Stimulated activated naive CD8-positive, alpha-beta T cell treated with anti-CD3 and anti-CD28 coated beads, Interleukin-15, Interleukin-2, amounts not matched to agents 100 ng/mL and 50 ng/mL, for 24 hours (primary cell): ENCODE measurements around the gene SORCS2.

Experiments
- H3K27ac Mint-ChIP-seq: one replicate; pipeline ENCODE4 v1.8.0; 2021; ENCODE audit warnings: mild to moderate bottlenecking, mixed read lengths
- H3K27me3 Mint-ChIP-seq: one replicate; pipeline ENCODE4 v1.8.0; 2021; ENCODE audit warnings: mixed read lengths
- H3K36me3 Mint-ChIP-seq: one replicate; pipeline ENCODE4 v1.8.0; 2021; ENCODE audit warnings: low read depth, mixed read lengths
- H3K4me1 Mint-ChIP-seq: one replicate; pipeline ENCODE4 v1.8.0; 2021; ENCODE audit warnings: low read depth, mixed read lengths
- H3K4me3 Mint-ChIP-seq: one replicate; pipeline ENCODE4 v1.8.0; 2021; ENCODE audit warnings: mild to moderate bottlenecking, mixed read lengths
- H3K9me3 Mint-ChIP-seq: one replicate; pipeline ENCODE4 v1.8.0; 2021; ENCODE audit warnings: mixed read lengths

SORCS2 gene

DNA sequence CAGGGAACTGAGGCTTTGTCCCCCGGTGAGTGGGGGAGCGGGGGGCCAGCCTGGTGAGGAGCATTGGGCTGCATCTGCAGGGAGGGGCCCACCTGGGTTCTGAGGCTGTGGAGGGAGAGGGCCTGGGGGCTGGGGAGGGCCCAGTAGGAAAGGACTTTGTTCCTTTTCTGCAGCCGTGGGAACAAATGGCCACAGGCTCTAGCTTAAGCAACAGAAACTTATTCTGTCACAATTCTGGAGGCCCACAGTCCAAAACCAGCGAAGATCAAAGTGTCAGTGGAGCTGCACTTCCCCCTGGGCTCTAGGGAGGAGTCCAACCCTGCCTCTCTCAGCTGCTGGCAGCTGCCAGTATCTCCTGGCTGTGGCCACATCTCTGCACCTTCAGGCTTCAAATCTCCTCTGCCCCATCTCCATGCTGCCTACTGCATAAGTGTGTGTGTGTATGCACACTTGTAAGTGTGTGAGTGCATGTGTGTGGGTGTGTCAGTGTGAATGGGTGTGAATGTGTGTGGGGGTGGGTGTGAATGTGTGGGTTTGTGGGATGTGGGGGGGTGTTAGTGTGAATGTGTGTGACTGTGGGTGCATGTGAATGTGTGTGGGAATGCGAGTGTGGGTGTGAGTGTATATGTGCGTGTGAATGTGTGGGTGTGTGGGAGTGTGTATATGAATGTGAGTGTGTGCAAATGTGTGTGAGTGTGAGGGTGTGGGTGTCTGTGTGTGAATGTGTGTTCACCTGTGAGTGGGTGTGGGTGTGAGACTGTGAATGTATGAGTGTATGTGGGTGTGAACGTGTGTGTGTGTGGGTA lies 446.8 kb downstream of the SORCS2 start:
- Mint-ChIP-seq H3K4me3 (no peak overlapping the region), H3K4me1 (no peaks in the 10 kb centered on the region), H3K36me3 (no peaks in the 10 kb centered on the region), H3K27me3 (no peaks in the 10 kb centered on the region), H3K9me3 (no peaks in the 10 kb centered on the region), H3K27ac (no peak overlapping the region)

DNA sequence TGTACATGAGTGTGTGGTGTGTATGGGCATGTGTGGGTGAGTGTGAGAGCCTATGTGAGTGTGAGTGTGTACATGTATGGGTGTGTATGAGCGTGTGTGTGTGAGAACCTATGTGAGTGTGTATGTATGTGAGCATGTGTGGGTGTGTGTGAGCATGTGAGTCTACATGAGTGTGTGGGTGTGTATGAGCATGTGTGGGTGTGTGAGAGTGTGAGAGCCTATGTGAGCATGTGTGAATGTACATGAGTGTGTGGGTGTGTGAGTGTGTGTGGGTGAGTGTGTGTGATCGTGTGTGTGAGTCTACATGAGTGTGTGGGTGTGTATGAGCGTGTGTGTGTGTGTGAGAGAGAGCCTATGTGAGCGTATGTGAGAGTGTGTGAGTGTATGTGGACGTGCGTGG lies 447.8 kb downstream of the SORCS2 start:
- H3K4me1 Mint-ChIP-seq, result no peaks in the 10 kb centered on the region
- H3K4me3 Mint-ChIP-seq, result no peak overlapping the region
- H3K36me3 Mint-ChIP-seq, result no peaks in the 10 kb centered on the region
- no peaks in the 10 kb centered on the region for H3K27me3 Mint-ChIP-seq
- H3K9me3 Mint-ChIP-seq, result no peaks in the 10 kb centered on the region
- no peak overlapping the region for H3K27ac Mint-ChIP-seq

DNA sequence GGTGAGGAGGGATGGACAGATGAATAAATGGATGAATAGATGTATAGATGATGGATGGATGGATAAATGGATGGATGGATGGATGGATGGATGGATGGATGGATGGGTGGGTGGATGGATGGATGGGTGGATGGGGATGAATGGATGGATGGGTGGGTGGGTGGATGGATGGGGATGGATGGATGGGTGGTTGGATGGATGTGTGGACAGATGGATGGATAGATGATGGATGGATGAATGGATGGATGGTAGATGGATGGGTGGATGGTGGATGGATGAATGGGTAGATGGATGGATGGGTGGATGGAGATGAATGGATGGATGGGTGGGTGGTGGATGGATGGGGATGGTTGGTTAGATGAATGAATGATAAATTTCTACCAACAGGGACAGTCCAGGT lies 449.4 kb downstream of the SORCS2 start:
- H3K9me3 Mint-ChIP-seq, result no peaks in the 10 kb centered on the region
- no peak overlapping the region for H3K27ac Mint-ChIP-seq
- H3K4me1 Mint-ChIP-seq, result peaks cover 1% of the 10 kb centered on the region
- H3K4me3 Mint-ChIP-seq, result no peak overlapping the region
- no peaks in the 10 kb centered on the region for H3K27me3 Mint-ChIP-seq
- H3K36me3 Mint-ChIP-seq, result no peaks in the 10 kb centered on the region

DNA sequence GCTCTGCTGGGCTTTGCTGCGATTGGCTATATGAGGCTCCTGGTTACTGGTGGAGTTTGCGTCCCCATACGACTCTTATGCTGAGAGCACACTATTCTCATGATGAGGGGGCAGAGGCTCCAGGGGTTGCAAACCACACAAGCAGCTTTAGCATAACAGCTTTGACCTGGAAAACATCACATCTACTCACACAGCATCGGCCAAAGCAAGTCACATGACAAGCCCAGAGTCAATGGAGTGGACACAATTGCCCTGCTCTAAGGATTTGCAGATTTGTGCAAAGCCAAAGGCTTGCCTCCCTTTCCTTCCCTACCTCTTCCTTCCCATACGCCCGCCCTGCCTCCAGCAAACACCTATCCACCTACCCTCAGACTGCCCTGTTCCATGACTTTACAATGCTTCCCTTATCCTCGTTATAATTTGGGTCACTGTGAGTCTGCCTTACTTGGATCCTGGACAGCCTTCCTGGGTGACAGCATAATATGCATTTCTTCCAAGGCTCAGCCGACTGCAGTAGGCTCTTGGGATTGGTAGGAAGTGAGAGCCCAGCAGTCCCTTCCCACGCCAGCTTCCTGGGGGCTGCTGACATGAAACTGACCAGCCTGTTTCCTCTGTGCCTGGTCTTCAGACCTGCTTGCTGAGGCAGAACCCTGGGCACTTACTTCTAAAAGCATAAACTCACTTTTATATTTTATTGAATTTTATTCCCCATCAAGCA lies 450.6 kb downstream of the SORCS2 start:
- no peak overlapping the region for H3K4me3 Mint-ChIP-seq
- H3K9me3 Mint-ChIP-seq, result no peaks in the 10 kb centered on the region
- H3K36me3 Mint-ChIP-seq, result no peaks in the 10 kb centered on the region
- H3K4me1 Mint-ChIP-seq, result peaks cover 12% of the 10 kb centered on the region
- no peaks in the 10 kb centered on the region for H3K27me3 Mint-ChIP-seq
- no peak overlapping the region for H3K27ac Mint-ChIP-seq

DNA sequence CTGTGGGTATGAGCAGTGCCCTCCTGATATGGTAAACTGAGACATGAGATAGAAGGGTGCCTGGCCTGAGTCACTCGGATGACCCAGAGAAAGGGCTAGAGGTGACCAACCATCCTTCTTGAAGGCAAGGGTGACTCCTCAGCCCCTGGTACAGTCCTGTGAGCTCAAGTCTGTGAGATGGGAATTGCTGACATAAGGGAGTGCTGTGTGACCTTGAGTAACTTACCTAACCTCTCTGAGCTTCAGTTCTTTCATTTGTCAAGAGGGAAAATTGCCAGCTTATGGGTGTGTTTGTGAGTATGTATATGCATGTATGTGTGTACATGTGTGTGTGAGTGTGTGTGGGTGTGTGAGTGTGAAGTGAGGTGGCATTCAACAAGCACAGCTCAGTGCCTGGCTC lies 452.8 kb downstream of the SORCS2 start:
- H3K9me3 Mint-ChIP-seq, result no peaks in the 10 kb centered on the region
- peak overlapping the region; percentile 33 for H3K27ac Mint-ChIP-seq
- H3K27me3 Mint-ChIP-seq, result no peaks in the 10 kb centered on the region
- H3K4me1 Mint-ChIP-seq, result peaks cover 32% of the 10 kb centered on the region
- H3K36me3 Mint-ChIP-seq, result no peaks in the 10 kb centered on the region
- no peak overlapping the region for H3K4me3 Mint-ChIP-seq

DNA sequence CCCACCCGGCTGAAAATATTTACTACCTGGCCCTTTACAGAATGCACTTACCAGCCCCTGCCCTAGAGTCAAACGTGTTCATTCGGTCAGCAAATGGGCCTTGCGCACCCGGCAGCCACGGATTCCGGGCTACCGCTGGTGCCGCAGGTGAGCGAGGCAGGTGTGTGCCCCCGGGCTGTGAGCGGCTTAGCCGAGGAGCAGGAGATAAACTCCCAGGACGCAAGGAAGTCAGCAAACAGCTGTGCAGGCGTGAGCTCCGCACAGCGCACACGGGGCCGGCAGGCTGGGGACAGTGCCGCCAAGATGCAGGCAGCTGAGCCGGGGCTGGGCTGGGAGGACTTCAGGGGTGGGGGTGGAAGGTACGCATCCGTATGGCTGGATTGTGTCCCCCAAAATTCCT lies 453.6 kb downstream of the SORCS2 start:
- H3K27ac Mint-ChIP-seq, result no peak overlapping the region

DNA sequence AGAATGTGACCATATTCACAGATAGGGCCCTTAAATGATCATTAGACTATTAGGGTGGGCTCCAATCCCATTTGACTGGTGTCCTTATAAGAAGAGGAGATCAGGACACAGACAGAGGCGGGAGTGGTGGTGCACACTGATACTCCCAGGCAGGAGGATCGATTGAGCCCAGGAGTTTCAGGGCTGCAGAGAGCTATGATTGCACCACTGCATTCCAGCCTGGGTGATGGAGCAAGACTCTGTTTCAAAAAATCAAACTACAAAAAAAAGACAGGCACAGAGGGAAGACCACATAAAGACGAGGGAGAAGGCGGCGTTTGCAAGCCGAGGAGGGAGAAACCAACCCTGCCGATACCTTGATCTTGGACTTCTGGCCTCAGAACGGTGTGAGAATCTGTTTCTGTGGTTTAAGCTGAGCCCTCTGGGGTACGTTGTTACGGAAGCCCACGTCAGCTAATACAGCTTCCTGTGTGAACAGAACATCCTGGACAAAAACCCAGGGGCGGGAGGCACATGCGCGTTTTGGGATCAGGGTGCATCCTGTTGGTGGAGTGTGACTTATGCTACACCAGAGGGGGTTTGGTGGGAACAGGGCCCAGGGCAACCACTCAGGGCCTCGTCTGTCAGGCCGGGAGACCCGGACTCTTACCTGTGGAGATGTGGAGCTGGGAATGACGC lies 454.2 kb downstream of the SORCS2 start:
- H3K9me3 Mint-ChIP-seq, result no peaks in the 10 kb centered on the region
- no peak overlapping the region for H3K27ac Mint-ChIP-seq
- peaks cover 42% of the 10 kb centered on the region for H3K4me1 Mint-ChIP-seq
- no peaks in the 10 kb centered on the region for H3K36me3 Mint-ChIP-seq
- H3K27me3 Mint-ChIP-seq, result no peaks in the 10 kb centered on the region
- no peak overlapping the region for H3K4me3 Mint-ChIP-seq

More for the DNA sequence above, 453.6 kb downstream of the SORCS2 start:
- no peak overlapping the region for H3K4me3 Mint-ChIP-seq
- H3K36me3 Mint-ChIP-seq, result no peaks in the 10 kb centered on the region
- H3K27me3 Mint-ChIP-seq, result no peaks in the 10 kb centered on the region
- H3K4me1 Mint-ChIP-seq, result peaks cover 38% of the 10 kb centered on the region
- H3K9me3 Mint-ChIP-seq, result no peaks in the 10 kb centered on the region

DNA sequence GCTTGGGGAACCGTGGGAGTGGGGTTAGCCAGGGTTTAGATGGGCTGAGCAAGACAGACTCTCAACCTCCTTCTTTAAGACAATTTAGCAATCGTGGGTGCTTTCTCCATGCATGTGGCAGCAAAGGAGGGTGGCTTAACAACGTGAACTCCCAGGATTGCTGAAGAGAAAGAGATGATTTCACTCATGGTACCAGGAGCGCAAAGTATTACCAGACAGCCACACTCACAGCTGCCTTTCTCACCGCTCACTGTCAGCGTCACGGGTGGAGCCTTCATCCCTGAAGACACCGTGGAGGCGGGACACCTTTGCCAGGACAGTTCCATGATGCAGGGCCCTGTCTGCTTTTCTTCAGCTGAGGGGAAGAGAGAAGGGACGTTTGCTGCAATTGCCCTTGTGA lies 454.8 kb downstream of the SORCS2 start:
- no peak overlapping the region for H3K27ac Mint-ChIP-seq
- peaks cover 42% of the 10 kb centered on the region for H3K4me1 Mint-ChIP-seq
- H3K9me3 Mint-ChIP-seq, result no peaks in the 10 kb centered on the region
- no peak overlapping the region for H3K4me3 Mint-ChIP-seq
- H3K36me3 Mint-ChIP-seq, result no peaks in the 10 kb centered on the region
- no peaks in the 10 kb centered on the region for H3K27me3 Mint-ChIP-seq

DNA sequence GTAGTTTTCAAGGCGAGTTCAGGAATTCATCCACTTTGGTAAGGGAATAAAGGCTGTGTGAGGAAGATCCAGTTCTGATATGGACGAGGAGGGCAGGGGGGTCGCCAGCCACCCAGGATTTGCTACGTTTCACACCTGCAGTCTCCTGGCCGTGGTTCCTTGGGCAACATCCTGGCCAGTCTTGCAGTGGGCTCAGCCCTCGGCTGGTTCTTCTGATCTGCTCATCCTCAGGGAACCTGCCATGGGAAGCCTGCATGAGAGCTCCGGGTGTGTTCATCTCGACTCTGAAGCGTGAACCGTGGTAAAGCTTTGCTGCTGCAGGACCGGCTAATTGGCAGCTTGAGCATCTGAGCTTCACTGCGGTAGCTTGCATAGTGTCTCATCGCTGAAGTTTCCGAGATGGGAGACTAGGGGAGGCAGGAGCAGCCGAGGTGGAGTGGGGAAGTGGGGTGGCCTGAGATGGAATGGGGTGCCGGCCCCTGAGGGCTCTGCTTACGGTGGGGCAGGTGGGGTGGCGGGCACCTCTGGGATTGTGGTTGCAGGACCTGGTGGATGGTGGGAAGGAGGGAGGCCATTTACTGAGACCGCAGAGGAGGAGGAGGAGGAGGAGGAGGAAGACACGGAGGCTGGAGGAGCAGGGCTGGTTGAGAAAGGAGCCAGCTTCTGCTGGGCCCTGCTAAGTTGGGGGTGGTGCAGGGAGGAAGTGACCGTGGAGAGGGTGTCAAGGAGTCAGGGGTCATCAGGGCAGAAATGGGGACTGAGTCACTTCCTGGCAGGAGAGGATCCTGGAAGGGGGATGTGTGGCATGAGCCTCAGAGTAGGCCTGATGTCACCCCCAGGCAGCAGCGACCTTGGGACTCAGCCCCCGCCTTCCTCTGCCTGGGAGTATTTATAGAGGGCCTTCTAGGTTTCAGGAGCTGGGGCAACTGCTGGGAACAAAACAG lies 455.5 kb downstream of the SORCS2 start:
- Mint-ChIP-seq H3K4me1 (peaks cover 46% of the 10 kb centered on the region), H3K9me3 (no peaks in the 10 kb centered on the region), H3K27ac (no peak overlapping the region), H3K4me3 (no peak overlapping the region), H3K27me3 (no peaks in the 10 kb centered on the region), H3K36me3 (no peaks in the 10 kb centered on the region)

DNA sequence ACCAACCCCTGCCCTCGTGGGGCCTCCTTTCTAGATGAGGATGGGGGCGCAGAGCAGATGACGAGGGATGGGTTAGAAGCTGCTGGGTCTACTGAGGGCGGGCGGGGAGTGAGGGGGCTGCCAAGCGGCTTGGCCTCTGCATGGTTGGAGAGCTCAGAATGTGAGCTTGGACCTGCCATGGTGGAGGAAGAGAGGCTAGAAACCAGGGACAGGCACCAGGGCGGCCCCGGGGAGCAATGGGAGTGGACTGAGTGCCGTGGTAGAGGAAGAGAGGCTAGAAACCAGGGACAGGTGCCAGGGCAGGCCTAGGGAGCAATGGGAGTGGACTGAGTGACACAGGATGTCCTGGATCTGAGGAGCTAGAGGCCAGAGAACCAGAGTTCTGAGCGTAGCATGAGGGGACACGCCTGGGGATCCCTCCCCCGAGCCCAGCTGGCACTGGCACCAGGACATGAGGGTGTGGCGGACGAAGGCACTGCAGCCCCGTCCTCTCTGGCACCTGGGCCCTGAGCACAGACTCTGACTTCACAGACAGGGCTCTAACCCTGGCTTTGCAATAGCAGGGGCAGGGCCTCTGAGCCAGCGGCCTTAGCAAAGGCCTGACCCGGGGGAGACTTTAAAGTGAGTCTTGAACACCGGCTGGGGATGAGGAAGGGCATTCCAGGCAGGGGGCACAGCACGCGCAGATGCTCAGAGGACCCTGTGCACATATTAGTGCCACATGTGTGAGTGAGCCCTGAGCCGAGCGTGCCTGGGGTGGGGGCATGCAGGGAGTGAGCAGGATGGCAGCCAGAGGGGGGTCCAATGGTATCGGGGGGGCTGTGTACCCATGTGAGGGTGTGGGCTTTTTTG lies 456.4 kb downstream of the SORCS2 start:
- H3K4me3 Mint-ChIP-seq, result no peak overlapping the region
- no peaks in the 10 kb centered on the region for H3K27me3 Mint-ChIP-seq
- H3K36me3 Mint-ChIP-seq, result no peaks in the 10 kb centered on the region
- peak overlapping the region; percentile 57 for H3K27ac Mint-ChIP-seq
- H3K9me3 Mint-ChIP-seq, result no peaks in the 10 kb centered on the region
- peaks cover 46% of the 10 kb centered on the region for H3K4me1 Mint-ChIP-seq

DNA sequence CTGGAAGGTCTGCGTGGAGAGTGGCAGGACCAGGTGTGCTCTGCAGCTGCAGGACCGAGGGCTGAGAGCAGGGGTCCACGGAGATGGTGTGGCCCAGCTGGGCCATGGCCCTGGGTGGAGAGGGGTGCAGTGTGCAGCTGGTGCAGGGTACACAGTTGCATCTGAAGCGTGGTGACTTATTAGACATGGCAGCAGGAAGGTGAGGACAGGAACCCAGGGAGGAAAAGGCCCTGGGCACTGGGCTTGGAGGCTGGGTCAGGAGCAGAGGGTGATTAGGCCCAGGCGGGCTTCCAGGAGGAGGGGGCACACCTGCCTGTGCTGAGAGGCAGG lies 457.0 kb downstream of the SORCS2 start:
- Mint-ChIP-seq H3K27ac (peak overlapping the region; percentile 57), H3K27me3 (no peaks in the 10 kb centered on the region), H3K4me1 (peaks cover 46% of the 10 kb centered on the region), H3K36me3 (no peaks in the 10 kb centered on the region), H3K4me3 (peak overlapping the region; percentile 21), H3K9me3 (no peaks in the 10 kb centered on the region)

DNA sequence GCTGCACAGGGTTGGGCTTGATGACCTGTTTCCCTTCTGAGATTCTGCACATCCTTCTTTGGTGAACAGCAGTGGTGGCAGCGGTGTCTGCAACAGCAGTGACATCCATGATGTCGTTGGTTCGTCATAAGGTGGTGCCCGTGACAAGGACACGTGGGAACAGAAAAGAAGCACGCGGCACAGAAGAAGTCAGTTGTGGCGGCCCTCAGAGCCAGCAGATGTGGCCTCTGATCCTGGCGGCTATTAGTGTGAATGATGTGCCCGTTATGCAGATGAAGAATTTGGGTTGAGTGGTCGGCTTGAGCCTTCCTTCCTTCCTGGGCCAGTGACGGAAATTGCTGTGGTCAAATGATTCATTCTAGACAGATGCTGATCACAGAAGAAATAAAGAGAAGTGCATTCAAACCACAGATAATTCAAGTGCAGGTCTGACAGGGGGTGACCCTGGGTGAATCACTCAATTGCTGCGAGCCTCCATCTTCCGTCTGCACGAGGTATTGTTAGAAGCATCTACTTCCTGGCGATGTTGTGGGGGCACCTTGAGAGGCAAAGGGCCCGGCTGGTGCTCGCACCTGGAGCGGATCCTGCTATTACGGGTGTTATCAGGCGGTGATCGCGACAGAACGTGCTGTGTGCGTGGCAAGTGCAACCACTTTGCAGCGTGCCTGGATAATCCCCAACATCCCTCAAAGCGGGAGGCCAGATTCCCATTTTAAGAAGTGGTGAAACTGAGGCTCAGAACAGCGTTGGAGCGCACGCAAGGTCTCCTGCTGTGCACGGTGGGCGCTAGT lies 457.6 kb downstream of the SORCS2 start:
- Mint-ChIP-seq H3K36me3 (no peaks in the 10 kb centered on the region), H3K4me3 (peak overlapping the region; percentile 21), H3K4me1 (peaks cover 46% of the 10 kb centered on the region), H3K27me3 (peaks cover 2% of the 10 kb centered on the region), H3K27ac (peak overlapping the region; percentile 57), H3K9me3 (no peaks in the 10 kb centered on the region)

DNA sequence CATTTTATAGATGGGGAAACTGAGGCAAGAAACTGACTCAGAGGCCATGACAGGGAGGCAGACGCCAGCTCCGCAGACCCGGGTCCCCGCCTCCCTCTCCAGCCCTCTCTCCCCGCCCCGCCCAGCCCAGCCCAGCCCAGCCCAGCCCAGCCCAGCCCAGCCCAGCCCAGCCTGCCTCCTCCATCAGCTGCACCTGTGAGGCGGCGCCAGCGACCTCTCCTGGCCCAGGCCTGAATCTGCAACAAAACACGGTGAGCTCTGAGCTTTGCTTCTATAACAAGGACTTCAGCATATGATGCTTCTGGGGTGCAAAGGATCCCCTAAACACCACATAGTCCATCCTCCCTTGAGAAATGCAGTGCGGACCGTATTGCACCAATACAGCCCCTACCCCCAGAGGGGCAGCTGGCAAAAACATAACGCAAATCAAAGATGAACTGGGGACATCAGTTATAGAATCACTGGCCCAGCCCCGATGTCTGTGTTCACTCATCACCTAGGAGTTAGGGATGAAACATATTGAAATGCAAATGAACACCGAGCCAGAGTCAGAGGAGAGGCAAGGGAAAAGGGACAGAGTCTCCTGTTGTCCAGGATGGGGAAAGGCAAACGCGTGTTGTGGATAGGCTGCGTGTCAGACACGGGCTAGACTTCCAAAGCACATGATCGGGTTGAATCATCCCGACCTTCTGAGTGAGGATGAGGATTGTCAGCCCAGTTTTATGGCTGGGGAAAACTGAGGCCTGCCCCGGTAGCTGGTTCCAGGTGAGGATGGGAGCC lies 458.5 kb downstream of the SORCS2 start:
- no peak overlapping the region for H3K4me3 Mint-ChIP-seq
- no peaks in the 10 kb centered on the region for H3K36me3 Mint-ChIP-seq
- H3K27ac Mint-ChIP-seq, result no peak overlapping the region
- no peaks in the 10 kb centered on the region for H3K9me3 Mint-ChIP-seq
- H3K27me3 Mint-ChIP-seq, result peaks cover 5% of the 10 kb centered on the region
- peaks cover 46% of the 10 kb centered on the region for H3K4me1 Mint-ChIP-seq
